HepG2 (cell line): ENCODE results near the gene ACRBP. TPM values are rescaled to one million over a fixed set of nuclear protein-coding genes. Genes with fewer than 3 reads are reported as not detected.

Experiments used
- ATAC-seq: fragments of 200-7000 bp; cut with Tn5 transposase; 3 replicates; pipeline ENCODE4 v1.9.1; 2020; ENCODE audit warnings: mild to moderate bottlenecking, moderate library complexity
- BruUV-seq: library from RNA; stranded (reverse); fragments of 400-500 nt; replicated peaks from 2 replicates; lab custom pipeline; 2021; lab: Mats Ljungman, UMichigan
- CTCF ChIA-PET: fragments of 300-600 bp; formaldehyde crosslinking; extraction: SDS; loops from one replicate; lab custom pipeline; 2021; ENCODE audit warnings: low total read pairs, inconsistent platforms, low intra/inter-chr PET ratio; lab: Yijun Ruan, JAX
- POLR2A ChIA-PET: fragments of 350-600 bp; sonication (Branson Sonifier 250); formaldehyde crosslinking; loops from one replicate; lab custom pipeline; 2020; ENCODE audit warnings: antibody characterized with exemption, inconsistent platforms; lab: Yijun Ruan, JAX
- DNase-seq: peaks from one replicate; pipeline ENCODE4 v3.0.0-alpha.2; 2015; ENCODE audit warnings: low spot score
- FAIRE-seq: peaks from 3 replicates; lab custom pipeline; 2011; peaks lifted over from hg19 to GRCh38; lab: Jason Lieb, UNC
- H2AFZ ChIP-seq: one replicate; pipeline ENCODE4 v1.6.1; 2011; ENCODE audit warnings: low read length, inconsistent platforms
- H3K27ac ChIP-seq: fragments of 300-600 bp; 3 replicates; pipeline ENCODE4 v1.8.0; 2011; ENCODE audit warnings: mixed run types, mild to moderate bottlenecking, mixed read lengths, low read length, inconsistent platforms; ENCODE audit not compliant: insufficient read depth; ENCODE audit errors: extremely low read length
- H3K27me3 ChIP-seq, 2 experiments: fragments of 200-600 bp in 1 of 2; 2 replicates in 1 of 2; 3 replicates in 1 of 2; pipeline versions ENCODE4 v1.6.0 to v1.8.0; 2011; ENCODE audit warnings: low read length in 2 of 2, mild to moderate bottlenecking in 2 of 2, moderate library complexity in 2 of 2, inconsistent platforms in 1 of 2; ENCODE audit not compliant: insufficient read depth in 2 of 2, control insufficient read depth in 1 of 2
- H3K36me3 ChIP-seq, 2 experiments: fragments of 200-600 bp in 1 of 2; replicated peaks in 1 of 2; 2 replicates in 1 of 2; 3 replicates in 1 of 2; pipeline versions ENCODE4 v1.5.1 to v1.8.0; 2011; ENCODE audit warnings: low read length in 2 of 2, inconsistent platforms in 1 of 2; ENCODE audit not compliant: insufficient read depth in 2 of 2, control insufficient read depth in 1 of 2
- H3K4me1 ChIP-seq: 2 replicates; pipeline ENCODE4 v1.5.1; 2012; ENCODE audit warnings: low read length, inconsistent platforms; ENCODE audit not compliant: insufficient read depth
- H3K4me2 ChIP-seq: 2 replicates; pipeline ENCODE4 v1.6.0; 2011; ENCODE audit warnings: low read depth, low read length, inconsistent platforms
- H3K4me3 ChIP-seq, 3 experiments: fragments of 200-600 bp in 1 of 3; sonication (generic), shearing (Covaris generic) in 1 of 3; replicated peaks in 1 of 3; 2 replicates each; pipeline ENCODE4 v1.5.1; 2011 to 2016; ENCODE audit warnings: low read length in 3 of 3, inconsistent platforms in 2 of 3, low read depth in 2 of 3, mild to moderate bottlenecking in 2 of 3, control low read depth in 1 of 3, mixed read lengths in 1 of 3; ENCODE audit not compliant: insufficient read depth in 1 of 3
- H3K79me2 ChIP-seq: one replicate; pipeline ENCODE4 v1.6.1; 2011; ENCODE audit warnings: low read length, inconsistent platforms; ENCODE audit not compliant: insufficient read depth
- H3K9ac ChIP-seq: 2 replicates; pipeline ENCODE4 v1.6.0; 2011; ENCODE audit warnings: mild to moderate bottlenecking, low read depth, low read length, inconsistent platforms; ENCODE audit not compliant: insufficient read depth
- H3K9me3 ChIP-seq: 2 replicates; pipeline ENCODE4 v1.5.1; 2012; ENCODE audit warnings: mild to moderate bottlenecking, low read length
- H4K20me1 ChIP-seq: 2 replicates; pipeline ENCODE4 v1.6.0; 2011; ENCODE audit warnings: inconsistent platforms, mild to moderate bottlenecking, low read length, moderate library complexity; ENCODE audit not compliant: insufficient read depth
- ZNF263 ChIP-seq: sonication (generic); formaldehyde crosslinking; IDR thresholded peaks from 2 replicates; pipeline ENCODE4 v1.4.0; 2020; ENCODE audit warnings: missing genetic modification reagents
- ZNF350 ChIP-seq: sonication (generic); formaldehyde crosslinking; IDR thresholded peaks from 2 replicates; pipeline ENCODE4 v1.4.0; 2020; ENCODE audit warnings: mild to moderate bottlenecking, low read depth, missing genetic modification reagents, borderline replicate concordance
- ZNF687 ChIP-seq: sonication (generic); formaldehyde crosslinking; IDR thresholded peaks from 2 replicates; pipeline ENCODE4 v1.5.1; 2020; ENCODE audit warnings: mild to moderate bottlenecking, missing genetic modification reagents, moderate library complexity
- ZNF768 ChIP-seq: sonication (generic); formaldehyde crosslinking; IDR thresholded peaks from 2 replicates; pipeline ENCODE4 v1.4.0; 2020; ENCODE audit warnings: missing genetic modification reagents
- WGBS: methylation state at CpG from one replicate; pipeline ENCODE4 v1.1.6; 2017; ENCODE audit warnings: low lambda C conversion rate; 5-methylcytosine and 5-hydroxymethylcytosine counted together
- in situ Hi-C: cut with HindIII; loops from 2 replicates; pipeline ENCODE4 v1.10.0; 2017; ENCODE audit warnings: low pct_unique_long_range_greater_than_20kb; ENCODE audit not compliant: extremely low pct_ligation_motif_present
- intact Hi-C: fragments of 100-400 bp; cut with micrococcal nuclease; formaldehyde crosslinking; loops from one replicate; pipeline ENCODE4 v1.10.0; 2022; ENCODE audit not compliant: unreplicated experiment
- polyA plus RNA-seq, 8 experiments: library from polyadenylated mRNA; depleted of rRNA in 3 of 8; stranded (reverse) in 7 of 8; unstranded in 1 of 8; fragments of >200 nt; fragmentation: Illumina TruSeq in 4 of 8; extraction: Trizol in 4 of 8; gene quantifications; 2 replicates each; pipeline versions ENCODE4 v1.2.1 to v1.2.3, GENCODE V29; 2011 to 2016; ENCODE audit warnings: low read depth in 4 of 8, missing spikeins in 1 of 8, mixed read lengths in 1 of 8; ENCODE audit not compliant: insufficient read depth in 1 of 8
- total RNA-seq, 5 experiments: library from RNA; depleted of rRNA; stranded (reverse); fragments of >200 nt; fragmentation: Illumina TruSeq; extraction: Trizol; gene quantifications; 2 replicates each; pipeline ENCODE4 v1.2.3, GENCODE V29; 2016; ENCODE audit warnings: low read depth in 1 of 5

The ACRBP gene
- total and polyA plus RNA-seq, 2 of the 13 experiments (the other 11 are each of a cell fraction or from before 2014, with no cell fraction given) = 0.46 TPM; not detected in 1

- no peaks in the 10 kb centered on the region for H3K79me2 ChIP-seq
- peaks cover 51% of the 10 kb centered on the region for H3K4me1 ChIP-seq
- CTCF ChIA-PET = no interaction called here
- peak within 1 kb of the TSS; percentile 63 for H3K4me2 ChIP-seq
- FAIRE-seq = no peak
- no peaks in the 10 kb centered on the region for H3K9me3 ChIP-seq
- no TSS peak for BruUV-seq
- no peak for DNase-seq
- TF ChIP-seq ZNF263 (peak; percentile 51; the same call in 1 of the 2 replicates), ZNF687 (CRISPR knock-in tag) (peak; percentile 40), ZNF350 (CRISPR knock-in tag) (no peak), ZNF768 (CRISPR knock-in tag) (peak; percentile 45; the same call in 1 of the 2 replicates)
- 33% methylated on average over 14 of the region's 18 CpGs for WGBS
- intact Hi-C loops = no loop called here
- H3K9ac ChIP-seq = 0 out of 2 replicates have a peak within 1 kb of the TSS, but pooled peaks have one; percentile 23
- no peak within 1 kb of the TSS for H2AFZ ChIP-seq
- in situ Hi-C loops = no loop called here
- peak; percentile 59 for ATAC-seq
- POLR2A ChIA-PET = interaction anchor here (0.6 to 1.4 kb wide), 5 partner anchors 8 to 1261 kb away, joined by 3 to 4 read pairs (median 3); partner anchors contain the start of gene ZNF384
- peak within 1 kb of the TSS; percentile 28 to 41 (median 30); a peak in 3 of 6 replicates for H3K4me3 ChIP-seq
- H3K27ac ChIP-seq = no peak within 1 kb of the TSS
- H3K36me3 ChIP-seq = no peaks in the 10 kb centered on the region
- H3K27me3 ChIP-seq = peaks cover 8 to 42% of the 10 kb centered on the region in 2 experiments
- no peaks in the 10 kb centered on the region for H4K20me1 ChIP-seq
Observed at GRCh38 chr12:6635856-6636531, 11.2 kb downstream of the ACRBP start, which contains the start of gene LPAR5. Gene LPAR5, minus strand, starts transcription at chr12:6635959. Its CDS starts 14,711 bp downstream, at chr12:6621248.
